K562 (cell line): ENCODE data around the gene IGFALS. TPM values are rescaled to one million over a fixed set of nuclear protein-coding genes. Genes with fewer than 3 reads are reported as not detected.

Experiments used
- DACH1 ChIP-seq: fragments of 450-650 bp; IDR thresholded peaks from 2 replicates; pipeline ENCODE4 v1.6.1; 2018; ENCODE audit not compliant: partially characterized antibody
- ETS2 ChIP-seq: IDR thresholded peaks from 2 replicates; pipeline ENCODE4 v1.6.1; 2016; ENCODE audit warnings: borderline replicate concordance, missing genetic modification characterization, mild to moderate bottlenecking, moderate library complexity, missing compliant biosample characterization; ENCODE audit not compliant: poor library complexity, severe bottlenecking
- FIP1L1 ChIP-seq: fragments of 200-400 bp; formaldehyde crosslinking; IDR thresholded peaks from 2 replicates; pipeline ENCODE4 v1.6.1; 2018; ENCODE audit warnings: mild to moderate bottlenecking, low read depth, low read length; ENCODE audit not compliant: poor library complexity, severe bottlenecking
- FOS ChIP-seq: IDR thresholded peaks from 3 replicates; pipeline ENCODE4 v1.6.1; 2011; ENCODE audit not compliant: insufficient read length; ENCODE audit errors: extremely low read depth
- HDAC1 ChIP-seq, 2 experiments: fragments of 450-650 bp; IDR thresholded peaks; 2 replicates each; pipeline ENCODE4 v1.6.1; 2016 to 2017; ENCODE audit warnings: inconsistent platforms in 1 of 2, mild to moderate bottlenecking in 1 of 2, moderate library complexity in 1 of 2
- HDAC8 ChIP-seq: fragments of 450-650 bp; IDR thresholded peaks from 2 replicates; pipeline ENCODE4 v1.6.1; 2016; ENCODE audit warnings: mild to moderate bottlenecking, missing genetic modification characterization, moderate library complexity, missing compliant biosample characterization
- MAFF ChIP-seq: IDR thresholded peaks from 2 replicates; pipeline ENCODE4 v1.6.1; 2012; ENCODE audit warnings: low read length, improper control_type of control experiment
- MAFG ChIP-seq: fragments of 450-650 bp; conservative IDR thresholded peaks from 2 replicates; pipeline ENCODE4 v1.6.1; 2016; ENCODE audit warnings: missing genetic modification characterization, missing compliant biosample characterization
- MAFK ChIP-seq: IDR thresholded peaks from 2 replicates; pipeline ENCODE4 v1.6.1; 2011; ENCODE audit warnings: low read length, improper control_type of control experiment
- MEF2D ChIP-seq: conservative IDR thresholded peaks from 2 replicates; pipeline ENCODE4 v1.6.1; 2016; ENCODE audit warnings: low read depth, missing genetic modification characterization, missing compliant biosample characterization
- MYNN ChIP-seq, 2 experiments: sonication (generic); formaldehyde crosslinking in 1 of 2; IDR thresholded peaks; 2 replicates each; pipeline versions ENCODE4 v1.5.0 to v1.6.1; 2016 to 2020; ENCODE audit warnings: antibody characterized with exemption in 1 of 2, missing genetic modification reagents in 1 of 2
- POLR2H ChIP-seq: IDR thresholded peaks from 2 replicates; pipeline ENCODE4 v1.6.1; 2016; ENCODE audit warnings: missing genetic modification characterization, low read depth, mild to moderate bottlenecking, control low read depth, missing compliant biosample characterization, moderate library complexity
- PURB ChIP-seq: sonication (generic); formaldehyde crosslinking; IDR thresholded peaks from 2 replicates; pipeline ENCODE4 v1.9.0; 2021; ENCODE audit warnings: low read depth, mild to moderate bottlenecking, missing genetic modification reagents
- PYGO2 ChIP-seq: fragments of 450-650 bp; IDR thresholded peaks from 2 replicates; pipeline ENCODE4 v1.6.1; 2016; ENCODE audit warnings: mild to moderate bottlenecking, missing genetic modification characterization, moderate library complexity, missing compliant biosample characterization
- RB1 ChIP-seq: fragments of 450-650 bp; IDR thresholded peaks from 2 replicates; pipeline ENCODE4 v1.6.1; 2017; ENCODE audit warnings: low read depth, mild to moderate bottlenecking
- STAT5B ChIP-seq: fragments of 250-450 bp; sonication (Bioruptor Pico); IDR thresholded peaks from 2 replicates; pipeline ENCODE4 v1.8.0; 2021; ENCODE audit warnings: mild to moderate bottlenecking, inconsistent platforms
- ZNF3 ChIP-seq: fragments of 250-450 bp; sonication (Bioruptor Pico); IDR thresholded peaks from 2 replicates; pipeline ENCODE4 v1.5.0; 2021; ENCODE audit warnings: mild to moderate bottlenecking, moderate library complexity
- ZNF324 ChIP-seq: fragments of 250-450 bp; sonication (Bioruptor Pico); IDR thresholded peaks from 2 replicates; pipeline ENCODE4 v1.4.0; 2020; ENCODE audit warnings: mild to moderate bottlenecking
- ZNF449 ChIP-seq: fragments of 250-450 bp; sonication (Bioruptor Pico); IDR thresholded peaks from 2 replicates; pipeline ENCODE4 v1.8.0; 2022; ENCODE audit warnings: moderate library complexity, mild to moderate bottlenecking, inconsistent platforms
- ZNF707 ChIP-seq: fragments of 250-450 bp; sonication (Bioruptor Pico); conservative IDR thresholded peaks from 2 replicates; pipeline ENCODE4 v1.8.0; 2022; ENCODE audit warnings: inconsistent platforms, mild to moderate bottlenecking, moderate library complexity
- ZNF766 ChIP-seq: fragments of 200-800 bp; sonication (Bioruptor generic); conservative IDR thresholded peaks from 2 replicates; pipeline ENCODE4 v1.6.1; 2016; ENCODE audit warnings: missing genetic modification characterization, missing compliant biosample characterization
- polyA plus RNA-seq, 8 experiments: library from polyadenylated mRNA; depleted of rRNA in 4 of 8; stranded (reverse) in 5 of 8; unstranded in 3 of 8; fragments of >200 nt; fragmentation: Nextera tagmentation in 2 of 8; fragmentation: Illumina TruSeq in 1 of 8; extraction: Ambion mirVana in 2 of 8; extraction: Trizol in 1 of 8; gene quantifications; 2 replicates each; pipeline versions ENCODE4 v1.2.1 to v1.2.3, GENCODE V29; 2011 to 2014; ENCODE audit warnings: inconsistent platforms in 1 of 8, missing spikeins in 1 of 8
- total RNA-seq, 7 experiments: library from RNA; depleted of rRNA in 6 of 7; stranded (reverse); fragments of >200 nt in 6 of 7; fragmentation: Illumina TruSeq in 2 of 7; extraction: Trizol in 2 of 7; gene quantifications; 2 replicates each; pipeline versions ENCODE4 v1.2.1 to v1.2.3, GENCODE V29; 2011 to 2021; ENCODE audit warnings: low replicate concordance in 1 of 7
- TF ChIP-seq, protein P1 (sequence below): fragments of 450-650 bp; formaldehyde crosslinking; IDR thresholded peaks from 2 replicates; pipeline ENCODE4 v1.4.0; 2022; ENCODE audit warnings: mild to moderate bottlenecking, moderate library complexity
- TF ChIP-seq, protein P2 (sequence below): sonication (generic); formaldehyde crosslinking; IDR thresholded peaks from 2 replicates; pipeline ENCODE4 v1.8.1; 2022; ENCODE audit warnings: missing genetic modification reagents
- TF ChIP-seq, protein P3 (sequence below): fragments of 450-650 bp; IDR thresholded peaks from 2 replicates; pipeline ENCODE4 v1.6.1; 2017; ENCODE audit warnings: antibody characterized with exemption

IGFALS gene
- total and polyA plus RNA-seq, 9 of the 15 experiments (the other 6 are each of a cell fraction or from before 2014, with no cell fraction given) = not detected

DNA sequence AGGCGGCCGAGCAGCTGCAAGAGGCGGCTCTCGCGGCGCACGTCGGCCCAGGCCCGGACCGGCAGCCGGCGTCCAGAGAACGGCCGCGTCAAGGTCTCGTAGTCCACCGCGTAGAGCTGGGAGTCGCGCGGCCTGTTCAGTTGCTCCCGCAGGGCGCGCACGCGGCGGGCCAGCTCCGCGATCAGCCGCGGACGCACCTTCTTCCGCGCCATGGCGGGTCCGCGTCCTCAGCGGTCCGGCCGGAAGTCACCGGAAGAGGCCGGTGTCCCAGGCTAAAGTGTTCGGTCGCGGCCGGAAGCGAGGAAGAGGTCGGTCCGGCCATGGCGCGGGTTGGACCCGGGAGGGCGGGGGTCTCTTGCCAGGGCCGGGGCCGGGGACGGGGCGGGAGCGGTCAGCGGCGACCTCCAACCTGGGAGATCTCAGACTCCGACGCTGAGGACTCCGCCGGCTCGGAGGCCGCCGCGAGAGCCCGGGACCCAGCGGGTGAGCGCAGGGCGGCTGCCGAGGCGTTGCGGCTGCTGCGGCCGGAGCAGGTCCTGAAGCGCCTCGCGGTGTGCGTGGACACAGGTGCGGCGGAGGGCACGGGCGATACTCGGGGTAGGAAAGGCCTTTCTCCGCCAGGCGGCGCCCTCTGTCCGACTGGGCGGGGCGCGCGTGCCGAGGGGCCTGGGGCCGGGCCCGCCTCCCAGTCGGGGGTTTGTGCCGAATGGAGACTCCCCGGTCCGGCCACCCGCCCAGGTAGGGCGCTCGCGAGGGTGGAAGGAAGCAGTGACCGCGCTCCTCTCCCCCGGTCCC is 20.4 kb downstream of the IGFALS start, which contains the start of gene MRPS34 (continued):
- TF ChIP-seq, protein P1, sequence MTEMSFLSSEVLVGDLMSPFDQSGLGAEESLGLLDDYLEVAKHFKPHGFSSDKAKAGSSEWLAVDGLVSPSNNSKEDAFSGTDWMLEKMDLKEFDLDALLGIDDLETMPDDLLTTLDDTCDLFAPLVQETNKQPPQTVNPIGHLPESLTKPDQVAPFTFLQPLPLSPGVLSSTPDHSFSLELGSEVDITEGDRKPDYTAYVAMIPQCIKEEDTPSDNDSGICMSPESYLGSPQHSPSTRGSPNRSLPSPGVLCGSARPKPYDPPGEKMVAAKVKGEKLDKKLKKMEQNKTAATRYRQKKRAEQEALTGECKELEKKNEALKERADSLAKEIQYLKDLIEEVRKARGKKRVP (CRISPR knock-in tag) = no peak
- TF ChIP-seq ZNF766 (CRISPR knock-in tag) (peak; percentile 82; the same call in 1 of the 2 replicates), ZNF449 (no peak), PURB (no peak), ETS2 (no peak), DACH1 (no peak), STAT5B (CRISPR knock-in tag) (no peak), MYNN (IDR thresholded peaks at IDR 0.05) (no peak), MYNN (CRISPR knock-in tag; IDR thresholded peaks at IDR 0.05) (no peak), PYGO2 (tag) (no peak), MAFK (no peak), MAFF (no peak), MEF2D (no peak), HDAC1 (IDR thresholded peaks at IDR 0.05) (peak in 1 of 2 experiments; percentile 89; a peak in 2 of 4 replicates), POLR2H (tag) (peak; percentile 19; the same call in 1 of the 2 replicates), ZNF324 (CRISPR knock-in tag) (peak; percentile 57; the same call in 1 of the 2 replicates), FOS (no peak), HDAC8 (tag) (0 out of 2 replicates have a peak, but pooled peaks have one; percentile 37), MAFG (no peak), ZNF3 (CRISPR knock-in tag) (no peak), FIP1L1 (peak; percentile 70), RB1 (peak; percentile 87), ZNF707 (no peak)
- TF ChIP-seq, protein P2, sequence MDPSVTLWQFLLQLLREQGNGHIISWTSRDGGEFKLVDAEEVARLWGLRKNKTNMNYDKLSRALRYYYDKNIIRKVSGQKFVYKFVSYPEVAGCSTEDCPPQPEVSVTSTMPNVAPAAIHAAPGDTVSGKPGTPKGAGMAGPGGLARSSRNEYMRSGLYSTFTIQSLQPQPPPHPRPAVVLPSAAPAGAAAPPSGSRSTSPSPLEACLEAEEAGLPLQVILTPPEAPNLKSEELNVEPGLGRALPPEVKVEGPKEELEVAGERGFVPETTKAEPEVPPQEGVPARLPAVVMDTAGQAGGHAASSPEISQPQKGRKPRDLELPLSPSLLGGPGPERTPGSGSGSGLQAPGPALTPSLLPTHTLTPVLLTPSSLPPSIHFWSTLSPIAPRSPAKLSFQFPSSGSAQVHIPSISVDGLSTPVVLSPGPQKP (CRISPR knock-in tag) = no peak
- TF ChIP-seq, protein P3, sequence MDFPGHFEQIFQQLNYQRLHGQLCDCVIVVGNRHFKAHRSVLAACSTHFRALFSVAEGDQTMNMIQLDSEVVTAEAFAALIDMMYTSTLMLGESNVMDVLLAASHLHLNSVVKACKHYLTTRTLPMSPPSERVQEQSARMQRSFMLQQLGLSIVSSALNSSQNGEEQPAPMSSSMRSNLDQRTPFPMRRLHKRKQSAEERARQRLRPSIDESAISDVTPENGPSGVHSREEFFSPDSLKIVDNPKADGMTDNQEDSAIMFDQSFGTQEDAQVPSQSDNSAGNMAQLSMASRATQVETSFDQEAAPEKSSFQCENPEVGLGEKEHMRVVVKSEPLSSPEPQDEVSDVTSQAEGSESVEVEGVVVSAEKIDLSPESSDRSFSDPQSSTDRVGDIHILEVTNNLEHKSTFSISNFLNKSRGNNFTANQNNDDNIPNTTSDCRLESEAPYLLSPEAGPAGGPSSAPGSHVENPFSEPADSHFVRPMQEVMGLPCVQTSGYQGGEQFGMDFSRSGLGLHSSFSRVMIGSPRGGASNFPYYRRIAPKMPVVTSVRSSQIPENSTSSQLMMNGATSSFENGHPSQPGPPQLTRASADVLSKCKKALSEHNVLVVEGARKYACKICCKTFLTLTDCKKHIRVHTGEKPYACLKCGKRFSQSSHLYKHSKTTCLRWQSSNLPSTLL = no peak
